Measurements from ENCODE around the gene NFATC2.

The NFATC2 gene

DNA sequence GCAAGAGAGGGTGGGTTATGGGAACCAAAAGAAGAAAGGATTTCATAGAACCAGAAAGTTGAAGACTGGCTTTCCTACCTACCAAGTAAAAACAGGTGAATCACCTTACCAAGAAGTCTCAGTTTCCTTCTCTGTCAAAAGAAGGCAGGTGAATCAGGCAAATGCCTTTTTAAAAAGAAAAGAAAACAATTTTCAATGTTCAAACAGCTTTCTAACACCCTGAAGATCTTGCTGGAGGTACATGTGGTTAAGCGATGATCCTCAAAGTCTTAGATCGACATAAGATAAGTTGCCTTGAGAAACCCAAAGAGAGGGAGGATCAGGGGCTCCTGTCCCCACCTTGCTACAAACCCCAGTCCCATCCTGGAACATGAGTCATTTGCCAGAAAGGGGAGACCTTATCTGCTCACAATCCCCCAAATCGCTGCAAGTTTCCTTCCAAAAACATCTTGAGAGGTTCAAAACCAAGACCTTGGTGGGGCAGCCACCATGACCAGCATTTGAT, 71.6 kb downstream of the NFATC2 start:
- Histone ChIP-seq H4K20me1 (ENCODE audit: low read depth, low read length) (no peaks in the 10 kb centered on the region), H3K27ac (ENCODE audit: low read depth, low read length) (no peak overlapping the region), H3K4me3 (ENCODE audit: insufficient read depth, low read length, poor library complexity, severe bottlenecking) (no peak overlapping the region), H3F3A (ENCODE audit: insufficient read depth) (no peaks in the 10 kb centered on the region), H3K27me3 (ENCODE audit: low read length) (no peaks in the 10 kb centered on the region), H3K9ac (ENCODE audit: low read length) (no peak overlapping the region), H3K9me2 (replicated peaks; ENCODE audit: insufficient read depth, low read length) (no peaks in the 10 kb centered on the region), H3K9me3 (ENCODE audit: insufficient read depth, low read length) (no peaks in the 10 kb centered on the region), H3K79me2 (ENCODE audit: insufficient read depth, low read length) (no peaks in the 10 kb centered on the region), H3K36me3 (ENCODE audit: low read length) (no peaks in the 10 kb centered on the region), H2AFZ (ENCODE audit: low read depth, low read length, severe bottlenecking) (no peak overlapping the region), H3K4me2 (ENCODE audit: low read depth, low read length, poor library complexity, severe bottlenecking) (no peak overlapping the region)
- TF ChIP-seq CTCF (IDR thresholded peaks at IDR 0.05; ENCODE audit: insufficient read depth, low read length, poor library complexity, severe bottlenecking) (no peak), EZH2phosphoT487 (conservative IDR thresholded peaks at IDR 0.05; ENCODE audit: low read length) (no peak)

DNA sequence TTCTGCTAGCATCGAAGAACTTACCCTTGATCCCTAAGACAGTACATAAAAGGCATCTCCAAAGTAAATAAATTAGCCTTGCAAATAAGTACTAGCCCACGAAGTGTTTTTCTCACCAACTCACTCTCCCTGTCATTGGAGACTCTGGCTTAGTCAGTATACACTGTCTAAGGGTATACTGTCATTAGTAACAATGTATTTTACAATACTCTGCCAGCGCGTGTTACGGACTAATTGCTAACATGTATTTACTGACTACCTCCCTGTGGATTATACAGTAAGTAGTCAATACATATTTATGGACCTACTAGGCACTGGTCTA, 72.1 kb downstream of the NFATC2 start:
- no peaks in the 10 kb centered on the region for H3K36me3 ChIP-seq (ENCODE audit: low read length)
- no peak overlapping the region for H3K27ac ChIP-seq (ENCODE audit: low read depth, low read length)

GRCh38 chr20:51469578-51470498, 72.7 kb downstream of the NFATC2 start:
- no peak overlapping the region for H2AFZ ChIP-seq (ENCODE audit: low read depth, low read length, severe bottlenecking)
- no peaks in the 10 kb centered on the region for H3K36me3 ChIP-seq (ENCODE audit: low read length)
- no peaks in the 10 kb centered on the region for H4K20me1 ChIP-seq (ENCODE audit: low read depth, low read length)
- no peak overlapping the region for H3K9ac ChIP-seq (ENCODE audit: low read length)
- H3K27ac ChIP-seq (ENCODE audit: low read depth, low read length), result no peak overlapping the region
- H3K27me3 ChIP-seq (ENCODE audit: low read length), result no peaks in the 10 kb centered on the region
- no peak for TF ChIP-seq EZH2phosphoT487 (conservative IDR thresholded peaks at IDR 0.05; ENCODE audit: low read length)
- no peak for TF ChIP-seq CTCF (IDR thresholded peaks at IDR 0.05; ENCODE audit: insufficient read depth, low read length, poor library complexity, severe bottlenecking)
- no peaks in the 10 kb centered on the region for H3K9me2 ChIP-seq (replicated peaks; ENCODE audit: insufficient read depth, low read length)
- no peaks in the 10 kb centered on the region for H3K9me3 ChIP-seq (ENCODE audit: insufficient read depth, low read length)
- H3K4me2 ChIP-seq (ENCODE audit: low read depth, low read length, poor library complexity, severe bottlenecking), result no peak overlapping the region
- no peak overlapping the region for H3K4me3 ChIP-seq (ENCODE audit: insufficient read depth, low read length, poor library complexity, severe bottlenecking)
- no peaks in the 10 kb centered on the region for H3F3A ChIP-seq (ENCODE audit: insufficient read depth)
- no peaks in the 10 kb centered on the region for H3K79me2 ChIP-seq (ENCODE audit: insufficient read depth, low read length)

More for the DNA sequence above, 72.1 kb downstream of the NFATC2 start:
- no peak overlapping the region for H3K4me3 ChIP-seq (ENCODE audit: insufficient read depth, low read length, poor library complexity, severe bottlenecking)
- no peaks in the 10 kb centered on the region for H4K20me1 ChIP-seq (ENCODE audit: low read depth, low read length)
- no peak overlapping the region for H3K4me2 ChIP-seq (ENCODE audit: low read depth, low read length, poor library complexity, severe bottlenecking)
- no peaks in the 10 kb centered on the region for H3K9me2 ChIP-seq (replicated peaks; ENCODE audit: insufficient read depth, low read length)
- no peaks in the 10 kb centered on the region for H3K27me3 ChIP-seq (ENCODE audit: low read length)
- H3K9ac ChIP-seq (ENCODE audit: low read length), result no peak overlapping the region
- no peak overlapping the region for H2AFZ ChIP-seq (ENCODE audit: low read depth, low read length, severe bottlenecking)
- H3K79me2 ChIP-seq (ENCODE audit: insufficient read depth, low read length), result no peaks in the 10 kb centered on the region
- no peak for TF ChIP-seq EZH2phosphoT487 (conservative IDR thresholded peaks at IDR 0.05; ENCODE audit: low read length)
- no peak for TF ChIP-seq CTCF (IDR thresholded peaks at IDR 0.05; ENCODE audit: insufficient read depth, low read length, poor library complexity, severe bottlenecking)
- H3K9me3 ChIP-seq (ENCODE audit: insufficient read depth, low read length), result no peaks in the 10 kb centered on the region
- H3F3A ChIP-seq (ENCODE audit: insufficient read depth), result no peaks in the 10 kb centered on the region

Data from SU-DHL-6 (cell line).